Fibroblast of lung (primary cell): ENCODE data around the gene TBC1D3E.
"Not testable (repeated sequence)": the region's sequence is repeated elsewhere in the genome, so short reads cannot be mapped to it uniquely, and the experiment has no call there.

Source experiments
- CTCF ChIP-seq, 2 donors: IDR thresholded peaks in 1 of 2; conservative IDR thresholded peaks in 1 of 2; 1 replicate in 1 of 2; 2 replicates in 1 of 2; pipeline ENCODE4 v1.5.1; 2011 to 2012; ENCODE audit warnings: low read length in 2 of 2, control low read depth in 1 of 2, inconsistent platforms in 1 of 2, low read depth in 1 of 2, mild to moderate bottlenecking in 1 of 2
- EZH2 ChIP-seq: IDR thresholded peaks from 2 replicates; pipeline ENCODE4 v1.5.1; 2012; ENCODE audit warnings: low read length, control low read depth, mild to moderate bottlenecking; ENCODE audit errors: missing control alignments

DNA sequence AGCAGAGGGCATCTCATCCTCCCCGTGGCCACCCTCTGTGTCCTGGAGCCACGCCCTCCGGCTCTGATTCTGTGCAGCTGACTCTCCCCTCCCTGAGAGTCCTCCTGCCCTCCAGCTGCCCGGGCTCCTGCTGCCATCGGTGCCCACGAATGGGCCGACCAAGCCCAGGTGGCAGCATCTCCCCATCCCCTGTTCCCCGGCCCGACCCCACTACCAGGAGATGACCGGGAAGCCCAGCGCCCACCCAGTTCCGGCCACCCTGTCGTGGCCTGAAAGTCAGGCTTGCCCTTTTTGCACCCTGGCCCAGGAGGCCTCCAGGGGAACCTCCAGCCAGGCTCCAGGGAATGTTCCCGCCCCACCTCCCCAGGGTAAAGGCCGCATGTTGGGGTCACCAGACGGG is 7.1 kb downstream of the TBC1D3E start:
- TF ChIP-seq CTCF (conservative IDR thresholded peaks at IDR 0.05 in 1 of 2, IDR thresholded peaks at IDR 0.05 in 1 of 2; ENCODE audit: low read depth in 1 of 2, low read length in 2 of 2); EZH2: not testable (repeated sequence)
